Neural progenitor cell (in vitro differentiated cells): ENCODE measurements around the gene ZNF496. TPM values are rescaled to one million over a fixed set of nuclear protein-coding genes. Genes with fewer than 3 reads are reported as not detected.

Source experiments
- DNase-seq: peaks from one replicate; pipeline ENCODE4 v3.0.0-alpha.2; 2016; ENCODE audit warnings: low spot score
- H2AFZ ChIP-seq: fragments of 200-600 bp; sonication (generic); replicated peaks from 2 replicates; pipeline ENCODE4 v1.6.1; 2016; ENCODE audit warnings: antibody characterized with exemption
- H3F3A ChIP-seq: fragments of 200-600 bp; sonication (generic); 2 replicates; pipeline ENCODE4 v1.6.1; 2016; ENCODE audit warnings: antibody characterized with exemption, low read depth
- H3K27ac ChIP-seq: fragments of 200-600 bp; sonication (generic); 2 replicates; pipeline ENCODE4 v1.5.1; 2016; ENCODE audit warnings: mild to moderate bottlenecking
- H3K27me3 ChIP-seq: fragments of 200-600 bp; sonication (generic); 2 replicates; pipeline ENCODE4 v1.6.1; 2016; ENCODE audit warnings: mild to moderate bottlenecking, moderate library complexity
- H3K36me3 ChIP-seq: fragments of 200-600 bp; sonication (generic); 2 replicates; pipeline ENCODE4 v1.5.1; 2016
- H3K4me1 ChIP-seq: fragments of 200-600 bp; sonication (generic); 2 replicates; pipeline ENCODE4 v1.6.1; 2016; ENCODE audit warnings: mixed run types
- H3K4me2 ChIP-seq: fragments of 200-600 bp; sonication (generic); 2 replicates; pipeline ENCODE4 v1.6.1; 2016
- H3K4me3 ChIP-seq: fragments of 200-600 bp; sonication (generic); 2 replicates; pipeline ENCODE4 v1.5.1; 2016
- H3K79me2 ChIP-seq: fragments of 200-600 bp; sonication (generic); 2 replicates; pipeline ENCODE4 v1.6.1; 2016; ENCODE audit warnings: low read depth
- H3K9ac ChIP-seq: fragments of 200-600 bp; sonication (generic); 2 replicates; pipeline ENCODE4 v1.6.1; 2016
- H3K9me3 ChIP-seq: fragments of 200-600 bp; sonication (generic); 2 replicates; pipeline ENCODE4 v1.5.1; 2016; ENCODE audit warnings: low read depth
- H4K20me1 ChIP-seq: fragments of 200-600 bp; sonication (generic); 2 replicates; pipeline ENCODE4 v1.6.1; 2016; ENCODE audit warnings: low read depth
- H3K27ac Mint-ChIP-seq: 3 replicates; pipeline ENCODE4 v1.8.0; 2021; ENCODE audit warnings: mixed read lengths
- H3K27me3 Mint-ChIP-seq: 2 replicates; pipeline ENCODE4 v1.8.0; 2022; ENCODE audit warnings: low read depth, mild to moderate bottlenecking, inconsistent platforms, moderate library complexity, mixed read lengths; ENCODE audit not compliant: insufficient read depth
- H3K36me3 Mint-ChIP-seq: 3 replicates; pipeline ENCODE4 v1.8.0; 2021; ENCODE audit warnings: mixed read lengths
- H3K4me1 Mint-ChIP-seq: 3 replicates; pipeline ENCODE4 v1.8.0; 2021; ENCODE audit warnings: mixed read lengths
- H3K4me3 Mint-ChIP-seq: 3 replicates; pipeline ENCODE4 v1.8.0; 2021; ENCODE audit warnings: mild to moderate bottlenecking, moderate library complexity, mixed read lengths
- H3K9me3 Mint-ChIP-seq: 3 replicates; pipeline ENCODE4 v1.8.0; 2020; ENCODE audit warnings: mixed read lengths
- EZH2 ChIP-seq: fragments of 200-600 bp; sonication (generic); IDR thresholded peaks from 2 replicates; pipeline ENCODE4 v1.6.1; 2017; ENCODE audit warnings: antibody characterized with exemption, mild to moderate bottlenecking, moderate library complexity
- EZH2phosphoT487 ChIP-seq: fragments of 200-600 bp; sonication (generic); IDR thresholded peaks from 2 replicates; pipeline ENCODE4 v1.6.1; 2017; ENCODE audit warnings: antibody characterized with exemption
- total RNA-seq: library from RNA; depleted of rRNA; stranded (reverse); fragments of >200 nt; gene quantifications from 2 replicates; pipeline ENCODE4 v1.2.3, GENCODE V29; 2015; ENCODE audit warnings: low replicate concordance
- TF ChIP-seq, protein P1 (sequence below): fragments of 200-600 bp; sonication (generic); IDR thresholded peaks from 2 replicates; pipeline ENCODE4 v1.5.1; 2017; ENCODE audit warnings: antibody characterized with exemption, mild to moderate bottlenecking

ZNF496 gene
- total RNA-seq, 1 donor from 2014 or later, result 30.1 TPM

GRCh38 chr1:247359559-247359958, 27.9 kb upstream of the ZNF496 start:
- Histone ChIP-seq H4K20me1 (no peaks in the 10 kb centered on the region), H3K36me3 (no peaks in the 10 kb centered on the region)

GRCh38 chr1:247358920-247359319, 27.3 kb upstream of the ZNF496 start:
- H3K36me3 Mint-ChIP-seq, result peaks cover 14% of the 10 kb centered on the region
- H3K4me2 ChIP-seq, result no peak overlapping the region

More at GRCh38 chr1:247359559-247359958, 27.9 kb upstream of the ZNF496 start:
- Histone ChIP-seq H3K27me3 (no peaks in the 10 kb centered on the region), H3K4me3 (no peak overlapping the region), H3K4me2 (no peak overlapping the region), H2AFZ (no peak overlapping the region), H3K9ac (no peak overlapping the region), H3K4me1 (peaks cover 4% of the 10 kb centered on the region), H3K27ac (no peak overlapping the region), H3F3A (peaks cover 10% of the 10 kb centered on the region), H3K9me3 (no peaks in the 10 kb centered on the region), H3K79me2 (no peaks in the 10 kb centered on the region)
- TF ChIP-seq, protein P1, sequence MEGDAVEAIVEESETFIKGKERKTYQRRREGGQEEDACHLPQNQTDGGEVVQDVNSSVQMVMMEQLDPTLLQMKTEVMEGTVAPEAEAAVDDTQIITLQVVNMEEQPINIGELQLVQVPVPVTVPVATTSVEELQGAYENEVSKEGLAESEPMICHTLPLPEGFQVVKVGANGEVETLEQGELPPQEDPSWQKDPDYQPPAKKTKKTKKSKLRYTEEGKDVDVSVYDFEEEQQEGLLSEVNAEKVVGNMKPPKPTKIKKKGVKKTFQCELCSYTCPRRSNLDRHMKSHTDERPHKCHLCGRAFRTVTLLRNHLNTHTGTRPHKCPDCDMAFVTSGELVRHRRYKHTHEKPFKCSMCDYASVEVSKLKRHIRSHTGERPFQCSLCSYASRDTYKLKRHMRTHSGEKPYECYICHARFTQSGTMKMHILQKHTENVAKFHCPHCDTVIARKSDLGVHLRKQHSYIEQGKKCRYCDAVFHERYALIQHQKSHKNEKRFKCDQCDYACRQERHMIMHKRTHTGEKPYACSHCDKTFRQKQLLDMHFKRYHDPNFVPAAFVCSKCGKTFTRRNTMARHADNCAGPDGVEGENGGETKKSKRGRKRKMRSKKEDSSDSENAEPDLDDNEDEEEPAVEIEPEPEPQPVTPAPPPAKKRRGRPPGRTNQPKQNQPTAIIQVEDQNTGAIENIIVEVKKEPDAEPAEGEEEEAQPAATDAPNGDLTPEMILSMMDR, result no peak
- TF ChIP-seq EZH2phosphoT487, result no peak
- DNase-seq, result no peak
- peaks cover 9% of the 10 kb centered on the region for H3K27me3 Mint-ChIP-seq
- H3K4me3 Mint-ChIP-seq, result no peak overlapping the region
- peaks cover 11% of the 10 kb centered on the region for H3K36me3 Mint-ChIP-seq
- no peak overlapping the region for H3K27ac Mint-ChIP-seq
- peaks cover 8% of the 10 kb centered on the region for H3K4me1 Mint-ChIP-seq
- peaks cover 7% of the 10 kb centered on the region for H3K9me3 Mint-ChIP-seq

DNA sequence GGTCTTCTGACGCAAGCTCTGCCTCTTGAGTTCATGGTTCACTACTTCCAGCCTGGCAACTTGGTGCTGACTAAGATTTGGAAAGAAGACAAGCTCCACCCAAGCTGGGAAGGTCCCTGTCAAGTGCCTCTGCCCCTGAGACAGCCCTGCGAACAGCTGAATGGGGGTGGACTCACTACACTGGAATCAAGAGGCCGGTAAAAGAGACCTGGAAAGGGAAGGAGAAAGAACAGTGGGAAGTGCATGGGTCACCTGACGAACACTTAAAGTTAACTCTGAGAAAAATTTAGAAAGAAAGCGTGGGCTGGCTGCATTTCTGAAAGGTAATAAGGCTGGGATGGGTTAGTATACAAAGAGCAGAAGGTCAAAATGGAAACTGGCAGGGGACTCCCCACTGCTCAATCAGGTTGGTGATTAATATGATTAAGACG, 26.1 kb upstream of the ZNF496 start:
- Histone ChIP-seq H3K36me3 (no peaks in the 10 kb centered on the region), H3F3A (peaks cover 10% of the 10 kb centered on the region), H3K27me3 (no peaks in the 10 kb centered on the region), H3K4me2 (no peak overlapping the region), H3K4me1 (peaks cover 4% of the 10 kb centered on the region), H2AFZ (no peak overlapping the region), H3K27ac (no peak overlapping the region), H3K79me2 (no peaks in the 10 kb centered on the region), H4K20me1 (no peaks in the 10 kb centered on the region), H3K9ac (no peak overlapping the region), H3K9me3 (no peaks in the 10 kb centered on the region), H3K4me3 (no peak overlapping the region)
- peaks cover 11% of the 10 kb centered on the region for H3K9me3 Mint-ChIP-seq
- peaks cover 8% of the 10 kb centered on the region for H3K4me1 Mint-ChIP-seq
- DNase-seq, result no peak
- no peak overlapping the region for H3K27ac Mint-ChIP-seq
- TF ChIP-seq EZH2 (no peak), EZH2phosphoT487 (no peak)
- TF ChIP-seq, protein P1, result no peak
- peaks cover 7% of the 10 kb centered on the region for H3K27me3 Mint-ChIP-seq
- no peak overlapping the region for H3K4me3 Mint-ChIP-seq
- H3K36me3 Mint-ChIP-seq, result peaks cover 21% of the 10 kb centered on the region

More at GRCh38 chr1:247358920-247359319, 27.3 kb upstream of the ZNF496 start:
- Mint-ChIP-seq H3K4me3 (no peak overlapping the region), H3K9me3 (peaks cover 9% of the 10 kb centered on the region), H3K27me3 (peaks cover 7% of the 10 kb centered on the region), H3K4me1 (peaks cover 8% of the 10 kb centered on the region), H3K27ac (no peak overlapping the region)
- no peaks in the 10 kb centered on the region for H4K20me1 ChIP-seq
- no peaks in the 10 kb centered on the region for H3K36me3 ChIP-seq
- no peak overlapping the region for H3K27ac ChIP-seq
- no peak for DNase-seq
- no peaks in the 10 kb centered on the region for H3K9me3 ChIP-seq
- no peak overlapping the region for H3K4me3 ChIP-seq
- no peaks in the 10 kb centered on the region for H3K79me2 ChIP-seq
- peaks cover 4% of the 10 kb centered on the region for H3K4me1 ChIP-seq
- no peak for TF ChIP-seq EZH2
- TF ChIP-seq, protein P1, result no peak
- TF ChIP-seq EZH2phosphoT487, result no peak
- H3K27me3 ChIP-seq, result no peaks in the 10 kb centered on the region
- no peak overlapping the region for H3K9ac ChIP-seq
- H3F3A ChIP-seq, result peaks cover 10% of the 10 kb centered on the region
- H2AFZ ChIP-seq, result no peak overlapping the region
